Right lung (tissue), 10 donors: ENCODE data around the gene WTAP. TPM values are rescaled to one million over a fixed set of nuclear protein-coding genes. Genes with fewer than 3 reads are reported as not detected.
"Not testable (repeated sequence)": the region's sequence is repeated elsewhere in the genome, so short reads cannot be mapped to it uniquely, and the experiment has no call there.

ENCODE experiments used
- DNase-seq, 2 donors: peaks; one replicate each; pipeline ENCODE4 v3.0.0-alpha.2; 2013
- long read RNA-seq, 8 donors: transcript quantifications; one replicate each; lab custom pipeline, GENCODE V29; 2026
- polyA plus RNA-seq, 5 donors: library from polyadenylated mRNA; unstranded; fragments of 120-200 nt; gene quantifications; one replicate each; pipeline versions ENCODE4 v1.2.1 to v1.2.3, GENCODE V29; 2013; ENCODE audit warnings: inconsistent platforms in 1 of 5, low replicate concordance in 1 of 5; ENCODE audit not compliant: insufficient read length in 5 of 5, insufficient read depth in 1 of 5

WTAP gene
- 100 to 1,000 TPM; 106 to 145 (median 125) TPM for polyA plus RNA-seq
- long read RNA-seq, donor 1, transcript WTAP-201 (6 exons, 1,622 nt): major isoform, 30 of 68 reads
- long read RNA-seq, donor 1, transcript WTAP-202 (8 exons, 3,656 nt): minor isoform, 6 of 68 reads
- long read RNA-seq, donor 1, partial matches to known transcripts: 24 of 68 reads
- long read RNA-seq, donor 1, other reads (novel, unspliced or antisense): 0 of 68 reads
- long read RNA-seq, donor 2, transcript WTAP-202 (8 exons, 3,656 nt): minor isoform, 6 of 32 reads
- long read RNA-seq, donor 2, transcript WTAP-201 (6 exons, 1,622 nt): major isoform, 13 of 32 reads
- long read RNA-seq, donor 2, partial matches to known transcripts: 9 of 32 reads
- long read RNA-seq, donor 2, other reads (novel, unspliced or antisense): 0 of 32 reads
- long read RNA-seq, donor 3, transcript WTAP-201 (6 exons, 1,622 nt): major isoform, 13 of 57 reads
- long read RNA-seq, donor 3, partial matches to known transcripts: 36 of 57 reads
- long read RNA-seq, donor 3, other reads (novel, unspliced or antisense): 0 of 57 reads
- long read RNA-seq, donor 4, transcript WTAP-201 (6 exons, 1,622 nt): major isoform, 13 of 23 reads
- long read RNA-seq, donor 4, partial matches to known transcripts: 7 of 23 reads
- long read RNA-seq, donor 4, other reads (novel, unspliced or antisense): 0 of 23 reads
- long read RNA-seq, donor 5, transcript WTAP-206 (8 exons, 2,109 nt): minor isoform, 6 of 154 reads
- long read RNA-seq, donor 5, transcript WTAP-201 (6 exons, 1,622 nt): major isoform, 38 of 154 reads
- long read RNA-seq, donor 5, partial matches to known transcripts: 107 of 154 reads
- long read RNA-seq, donor 5, other reads (novel, unspliced or antisense): 0 of 154 reads
- long read RNA-seq, donor 6, transcript WTAP-201 (6 exons, 1,622 nt): major isoform, 20 of 48 reads
- long read RNA-seq, donor 6, partial matches to known transcripts: 21 of 48 reads
- long read RNA-seq, donor 6, other reads (novel, unspliced or antisense): 0 of 48 reads
- long read RNA-seq, donor 7, transcript WTAP-201 (6 exons, 1,622 nt): major isoform, 13 of 93 reads
- long read RNA-seq, donor 7, transcript WTAP-206 (8 exons, 2,109 nt): minor isoform, 6 of 93 reads
- long read RNA-seq, donor 7, partial matches to known transcripts: 72 of 93 reads
- long read RNA-seq, donor 7, other reads (novel, unspliced or antisense): 0 of 93 reads
- long read RNA-seq, donor 8, transcript WTAP-206 (8 exons, 2,109 nt): minor isoform, 5 of 24 reads
- long read RNA-seq, donor 8, transcript WTAP-201 (6 exons, 1,622 nt): major isoform, 10 of 24 reads
- long read RNA-seq, donor 8, partial matches to known transcripts: 7 of 24 reads
- long read RNA-seq, donor 8, other reads (novel, unspliced or antisense): 0 of 24 reads

DNA sequence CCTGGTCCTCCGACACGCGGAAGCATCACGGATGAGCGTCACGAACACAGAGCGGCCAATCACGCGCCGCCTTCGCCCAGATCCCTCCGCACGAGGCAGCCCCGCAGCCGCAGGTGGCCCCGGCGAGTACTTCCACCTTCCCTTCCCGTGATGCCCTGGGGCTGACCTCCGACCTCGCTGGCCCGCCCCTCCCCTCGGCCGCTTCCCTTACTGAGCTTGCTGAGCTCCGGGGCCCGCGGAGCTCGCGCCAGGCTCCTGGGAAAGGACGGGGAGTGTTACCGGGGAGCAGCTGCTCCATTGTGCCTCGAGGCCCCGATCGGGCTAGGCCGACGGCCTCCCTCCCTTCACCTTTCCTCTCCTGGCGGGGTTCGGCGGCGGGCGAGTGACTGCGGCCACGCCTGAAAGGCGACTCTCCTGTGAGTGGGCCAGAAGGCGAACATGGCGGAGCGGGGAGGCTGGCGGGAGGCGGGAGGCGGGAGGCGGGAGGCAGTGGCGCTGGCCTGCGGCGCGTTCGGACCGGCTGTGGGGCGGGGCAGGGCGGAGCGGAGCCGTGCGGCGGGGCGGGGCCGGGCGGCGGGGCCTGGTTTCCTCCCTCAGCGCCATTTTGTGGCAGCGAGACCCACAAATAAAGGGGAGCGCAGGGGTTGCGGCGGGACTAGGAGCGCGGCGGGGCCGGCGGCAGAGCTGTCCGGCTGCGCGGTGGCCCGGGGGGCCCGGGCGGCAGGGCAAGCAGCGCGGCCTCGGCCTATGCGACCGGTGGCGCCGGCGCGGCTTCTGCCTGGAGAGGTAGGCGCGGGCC, at the start of gene WTAP:
Gene WTAP (plus strand): TSS at position 589 of the 799 bp plus-strand sequence. CDS start 8,760 bp downstream, outside the sequence.
- peak; percentile 93 to 94 for DNase-seq

- DNase-seq: no peak
These were observed 49.7 kb upstream of the WTAP start for GRCh38 chr6:159677506-159678165.

DNA sequence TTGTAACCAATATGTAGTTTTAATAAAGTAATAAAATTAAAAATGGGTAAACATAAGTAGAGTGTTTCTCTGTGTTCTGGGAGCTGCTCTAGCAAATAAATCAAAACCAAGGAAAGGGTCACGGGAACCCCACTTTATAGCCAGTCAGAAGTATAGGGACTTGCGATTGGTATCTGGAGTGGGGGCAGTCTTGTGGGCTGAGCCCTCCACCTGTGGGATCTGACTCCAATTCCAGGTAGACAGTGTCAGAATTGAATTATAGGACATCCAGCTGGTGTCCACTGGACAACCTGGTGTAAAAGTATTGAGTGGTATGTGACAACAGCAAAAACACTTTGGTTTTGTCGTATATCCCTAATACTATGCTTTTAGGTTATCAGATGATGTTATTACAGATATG, 48.7 kb upstream of the WTAP start:
- DNase-seq: no peak

GRCh38 chr6:159679091-159680077, 47.9 kb upstream of the WTAP start:
- DNase-seq: no peak

DNA sequence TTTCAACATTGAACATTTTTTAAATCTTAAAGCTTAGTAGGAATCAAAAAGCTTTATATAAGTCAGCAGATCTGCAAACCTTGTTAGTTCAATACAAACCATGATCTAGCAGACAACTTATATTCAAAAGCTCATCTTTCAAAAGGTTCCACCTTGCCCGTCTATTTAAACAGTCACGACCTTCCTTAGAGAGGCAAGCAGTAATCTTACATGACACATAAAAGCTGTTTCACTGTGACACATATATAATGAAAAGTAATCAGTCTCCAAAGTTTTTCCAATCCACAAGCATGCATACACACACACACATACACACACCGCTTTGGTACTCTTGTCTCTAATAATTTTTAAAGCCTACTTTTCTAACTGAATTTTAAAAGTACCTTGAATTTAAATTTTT, 47.2 kb upstream of the WTAP start:
- DNase-seq: no peak

GRCh38 chr6:159681191-159681880, 46.0 kb upstream of the WTAP start:
- DNase-seq: no peak

- DNase-seq: no peak
These were observed 45.0 kb upstream of the WTAP start for GRCh38 chr6:159682295-159682694.

DNA sequence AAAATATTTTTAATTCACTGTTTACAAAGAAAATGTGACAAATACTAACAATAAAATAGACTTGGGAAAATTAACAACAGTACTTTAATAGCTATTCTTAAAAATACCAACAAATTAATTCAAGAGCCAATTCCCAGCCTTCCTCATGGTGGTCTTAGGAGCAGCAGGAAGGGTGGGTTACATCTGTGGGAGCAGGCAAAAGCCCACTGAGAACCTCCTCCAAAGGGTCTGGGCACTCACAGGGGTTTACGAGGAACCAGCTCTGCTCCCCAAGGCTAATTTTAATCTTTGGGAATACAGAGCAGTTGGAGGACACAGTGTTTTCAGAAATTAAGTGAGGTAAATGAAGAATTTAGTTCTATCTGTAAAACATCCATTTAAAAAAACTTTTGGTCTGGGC, 44.5 kb upstream of the WTAP start:
- no peak for DNase-seq

DNA sequence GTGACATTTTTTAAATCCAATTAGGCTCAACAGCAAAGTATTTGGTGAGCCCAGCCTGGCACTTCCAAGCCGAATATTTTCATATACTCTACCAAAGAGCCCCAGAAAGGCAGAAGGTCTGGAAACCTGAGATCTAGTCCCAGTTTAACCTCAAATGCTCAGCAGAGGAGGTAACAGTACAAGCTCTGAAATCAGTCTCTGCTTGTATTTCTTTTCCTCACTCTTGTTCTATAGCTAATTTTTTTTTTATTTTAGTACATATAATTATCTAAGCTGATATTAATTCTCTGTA, 43.3 kb upstream of the WTAP start:
- no peak for DNase-seq

- DNase-seq: no peak
These were observed 41.3 kb upstream of the WTAP start for GRCh38 chr6:159686040-159686439.

DNA sequence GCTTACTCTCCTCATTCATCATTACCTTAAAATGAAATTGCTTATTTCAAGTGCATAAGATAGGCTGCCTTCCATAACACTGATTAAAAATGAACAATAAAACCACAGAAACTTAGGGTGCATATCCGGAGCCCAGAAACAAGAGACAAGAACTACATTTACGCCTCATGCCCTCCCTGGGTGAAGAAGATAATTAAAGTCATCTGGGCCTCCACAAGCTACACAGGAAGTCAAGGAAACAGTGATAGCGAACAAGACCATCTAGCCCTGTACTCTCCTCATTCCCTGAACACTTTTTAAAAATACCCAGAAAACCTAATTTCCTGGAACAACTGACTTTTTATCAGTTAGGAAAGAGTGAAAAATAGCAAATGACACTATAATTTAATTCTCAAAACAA, 40.6 kb upstream of the WTAP start:
- no peak for DNase-seq

- DNase-seq: no peak
These were observed 40.0 kb upstream of the WTAP start for GRCh38 chr6:159687341-159687740.

- DNase-seq: no peak
These were observed 38.9 kb upstream of the WTAP start for GRCh38 chr6:159688266-159688905.

DNA sequence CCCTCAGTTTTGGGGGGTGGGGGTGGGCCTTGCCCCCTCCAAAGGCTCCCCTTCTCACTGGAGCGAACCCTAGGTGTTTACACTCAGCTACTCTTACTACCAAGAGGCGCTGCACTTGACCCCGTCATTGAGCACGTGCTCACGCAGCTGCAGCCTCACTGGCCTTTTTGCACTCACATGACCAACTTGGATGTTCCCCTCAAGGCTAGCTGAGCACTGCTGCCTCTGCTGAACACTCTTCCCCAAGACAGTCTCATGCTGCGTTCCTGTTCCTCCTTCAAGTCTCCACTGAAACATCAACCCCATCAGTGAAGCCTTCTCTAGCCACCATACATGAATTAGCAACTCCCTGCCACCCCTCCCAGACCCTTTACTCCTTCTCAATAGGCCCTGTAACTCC, 38.3 kb upstream of the WTAP start:
- no peak for DNase-seq

- DNase-seq: not testable (repeated sequence)
These were observed 37.2 kb upstream of the WTAP start for GRCh38 chr6:159690135-159690534.

GRCh38 chr6:159691133-159691962, 36.0 kb upstream of the WTAP start:
- DNase-seq: peak; percentile 59 to 76

GRCh38 chr6:159691963-159692287, 35.4 kb upstream of the WTAP start:
- DNase-seq: no peak
